BJ (cell line): ENCODE data around the gene GNG12. TPM values are rescaled to one million over a fixed set of nuclear protein-coding genes. Genes with fewer than 3 reads are reported as not detected.

Experiments
- CTCF ChIA-PET: fragments of 350-600 bp; formaldehyde crosslinking; extraction: SDS; loops from one replicate; lab custom pipeline; 2021; ENCODE audit warnings: antibody characterized with exemption, inconsistent platforms; lab: Yijun Ruan, JAX
- POLR2A ChIA-PET: fragments of 300-600 bp; sonication (Branson Sonifier 250); formaldehyde crosslinking; extraction: SDS; loops from one replicate; lab custom pipeline; 2021; ENCODE audit warnings: antibody characterized with exemption; lab: Charles Lee
- DNase-seq: peaks from one replicate; pipeline ENCODE4 v3.0.0-alpha.2; 2011; ENCODE audit warnings: low read depth
- H3K27me3 ChIP-seq: 2 replicates; pipeline ENCODE4 v1.6.0; 2011; ENCODE audit warnings: low read length; ENCODE audit not compliant: control insufficient read depth, insufficient read depth
- H3K36me3 ChIP-seq: 2 replicates; pipeline ENCODE4 v1.5.1; 2011; ENCODE audit warnings: low read length; ENCODE audit not compliant: control insufficient read depth, insufficient read depth
- H3K4me3 ChIP-seq: 2 replicates; pipeline ENCODE4 v1.5.1; 2011; ENCODE audit warnings: low read depth, mild to moderate bottlenecking, control low read depth, low read length
- polyA plus RNA-seq: library from polyadenylated mRNA; depleted of rRNA; stranded (reverse); fragments of >200 nt; gene quantifications from 2 replicates; pipeline ENCODE4 v1.2.3, GENCODE V29; 2011
- TF ChIP-seq, protein P1 (sequence below): IDR thresholded peaks from 2 replicates; pipeline ENCODE4 v1.5.1; 2011; ENCODE audit warnings: low read depth, mild to moderate bottlenecking, control low read depth, inconsistent platforms, low read length, moderate library complexity; ENCODE audit not compliant: insufficient read depth

The GNG12 gene
- polyA plus RNA-seq, 1 experiment: 99.6 TPM

- TF ChIP-seq, protein P1, sequence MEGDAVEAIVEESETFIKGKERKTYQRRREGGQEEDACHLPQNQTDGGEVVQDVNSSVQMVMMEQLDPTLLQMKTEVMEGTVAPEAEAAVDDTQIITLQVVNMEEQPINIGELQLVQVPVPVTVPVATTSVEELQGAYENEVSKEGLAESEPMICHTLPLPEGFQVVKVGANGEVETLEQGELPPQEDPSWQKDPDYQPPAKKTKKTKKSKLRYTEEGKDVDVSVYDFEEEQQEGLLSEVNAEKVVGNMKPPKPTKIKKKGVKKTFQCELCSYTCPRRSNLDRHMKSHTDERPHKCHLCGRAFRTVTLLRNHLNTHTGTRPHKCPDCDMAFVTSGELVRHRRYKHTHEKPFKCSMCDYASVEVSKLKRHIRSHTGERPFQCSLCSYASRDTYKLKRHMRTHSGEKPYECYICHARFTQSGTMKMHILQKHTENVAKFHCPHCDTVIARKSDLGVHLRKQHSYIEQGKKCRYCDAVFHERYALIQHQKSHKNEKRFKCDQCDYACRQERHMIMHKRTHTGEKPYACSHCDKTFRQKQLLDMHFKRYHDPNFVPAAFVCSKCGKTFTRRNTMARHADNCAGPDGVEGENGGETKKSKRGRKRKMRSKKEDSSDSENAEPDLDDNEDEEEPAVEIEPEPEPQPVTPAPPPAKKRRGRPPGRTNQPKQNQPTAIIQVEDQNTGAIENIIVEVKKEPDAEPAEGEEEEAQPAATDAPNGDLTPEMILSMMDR: no peak
- no peak for DNase-seq
- Histone ChIP-seq H3K4me3 (no peak overlapping the region), H3K36me3 (no peaks in the 10 kb centered on the region; the same call in 1 of the 2 replicates), H3K27me3 (no peaks in the 10 kb centered on the region)
- CTCF ChIA-PET: interaction anchor here (1.4 to 2.6 kb wide), 2 partner anchors 39 to 159 kb away, joined by 3 to 10 read pairs; no protein-coding TSS in a partner anchor
- POLR2A ChIA-PET: interaction anchor here (0.6 kb wide), 1 partner anchor 29 kb away, joined by 3 read pairs; no protein-coding TSS in a partner anchor
These were observed 112.2 kb downstream of the GNG12 start for GRCh38 chr1:67721112-67721511.

DNA sequence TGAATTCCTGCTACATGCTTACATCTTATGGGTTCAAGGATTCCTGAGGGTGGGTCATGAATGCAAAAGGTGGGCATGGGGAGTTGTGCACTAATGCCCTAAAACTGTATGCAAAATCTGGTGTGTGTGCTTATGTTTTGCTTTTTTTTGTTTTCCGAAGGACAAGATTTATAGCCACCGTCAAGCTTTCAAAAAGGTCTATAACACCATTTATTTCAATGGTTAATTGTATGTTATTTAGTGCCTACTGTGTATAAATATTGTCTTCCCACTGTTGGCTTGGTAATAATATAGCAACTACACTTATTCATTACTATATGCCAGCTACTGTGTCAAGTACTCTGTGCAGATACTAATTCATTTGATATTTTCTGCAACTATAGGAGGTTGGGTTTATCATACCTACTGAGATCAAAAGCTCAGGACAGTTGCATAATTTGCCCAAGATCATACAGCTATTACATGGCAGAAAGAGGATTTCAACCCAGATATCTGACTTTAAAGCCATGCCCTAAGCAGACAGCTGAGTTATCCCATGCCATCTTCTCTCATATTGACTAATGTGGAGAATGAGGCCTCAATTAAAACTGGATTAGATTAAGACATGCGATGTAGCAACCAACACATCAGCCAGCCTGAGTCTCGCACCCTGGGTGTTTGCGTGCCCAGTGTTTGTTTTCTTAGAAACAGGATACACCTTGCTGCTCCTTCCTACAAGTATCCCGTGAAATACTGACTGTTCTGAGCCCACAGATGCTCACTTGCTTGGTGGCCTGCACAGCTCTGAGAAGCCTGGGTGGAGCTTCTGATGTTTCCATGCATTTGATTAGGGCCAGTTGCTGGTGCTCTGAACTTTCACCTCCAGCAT, 113.7 kb downstream of the GNG12 start:
- Histone ChIP-seq H3K36me3 (no peaks in the 10 kb centered on the region; the same call in 1 of the 2 replicates), H3K27me3 (no peaks in the 10 kb centered on the region), H3K4me3 (no peak overlapping the region)
- no peak for DNase-seq
- TF ChIP-seq, protein P1: no peak
- POLR2A ChIA-PET: interaction anchor here (0.6 kb wide), 1 partner anchor 18 kb away, joined by 3 read pairs; no protein-coding TSS in a partner anchor
- CTCF ChIA-PET: interaction anchor here (0.7 to 2.6 kb wide), 6 partner anchors 32 to 187 kb away, joined by 3 to 10 read pairs (median 4); no protein-coding TSS in a partner anchor

- POLR2A ChIA-PET: no interaction called here
- no peak for DNase-seq
These were observed 115.4 kb downstream of the GNG12 start for GRCh38 chr1:67717876-67718275.

GRCh38 chr1:67716800-67717199, 116.5 kb downstream of the GNG12 start:
- Histone ChIP-seq H3K36me3 (no peaks in the 10 kb centered on the region; the same call in 1 of the 2 replicates), H3K27me3 (no peaks in the 10 kb centered on the region), H3K4me3 (no peak overlapping the region)
- TF ChIP-seq, protein P1: no peak
- ChIA-PET POLR2A (no interaction called here), CTCF (no interaction called here)
- DNase-seq: no peak

More at GRCh38 chr1:67717876-67718275, 115.4 kb downstream of the GNG12 start:
- Histone ChIP-seq H3K27me3 (no peaks in the 10 kb centered on the region), H3K4me3 (no peak overlapping the region), H3K36me3 (no peaks in the 10 kb centered on the region; the same call in 1 of the 2 replicates)
- TF ChIP-seq, protein P1: no peak
- CTCF ChIA-PET: interaction anchor here (0.6 to 1.0 kb wide), 2 partner anchors 25 to 33 kb away, joined by 3 read pairs; no protein-coding TSS in a partner anchor

- Histone ChIP-seq H3K27me3 (no peaks in the 10 kb centered on the region), H3K4me3 (no peak overlapping the region), H3K36me3 (no peaks in the 10 kb centered on the region; the same call in 1 of the 2 replicates)
- ChIA-PET POLR2A (no interaction called here), CTCF (interaction anchor here (0.6 kb wide), 1 partner anchor 9 kb away, joined by 3 read pairs; no protein-coding TSS in a partner anchor)
- TF ChIP-seq, protein P1: no peak
- no peak for DNase-seq
These were observed 117.4 kb downstream of the GNG12 start for GRCh38 chr1:67715819-67716218.
